K562 (cell line): Measurements from ENCODE around the gene ZDHHC8. TPM values are rescaled to one million over a fixed set of nuclear protein-coding genes. Genes with fewer than 3 reads are reported as not detected.

Experiments used
- BACH1 ChIP-seq: fragments of 200-800 bp; sonication (Bioruptor generic); IDR thresholded peaks from 2 replicates; pipeline ENCODE4 v1.6.1; 2016; ENCODE audit warnings: missing genetic modification characterization, missing compliant biosample characterization
- ESRRA ChIP-seq: fragments of 450-650 bp; IDR thresholded peaks from 2 replicates; pipeline ENCODE4 v1.6.1; 2014; ENCODE audit warnings: low read depth, mild to moderate bottlenecking, moderate library complexity, borderline replicate concordance
- FOXP1 ChIP-seq: sonication (generic); formaldehyde crosslinking; IDR thresholded peaks from 2 replicates; pipeline ENCODE4 v1.8.0; 2022; ENCODE audit warnings: mild to moderate bottlenecking, missing genetic modification reagents
- MECOM ChIP-seq: fragments of 250-450 bp; sonication (Bioruptor Pico); IDR thresholded peaks from 2 replicates; pipeline ENCODE4 v1.8.0; 2022; ENCODE audit warnings: inconsistent platforms
- NR4A1 ChIP-seq, 2 experiments: fragments of 250-450 bp in 1 of 2; fragments of 450-650 bp in 1 of 2; sonication (Bioruptor Pico) in 1 of 2; IDR thresholded peaks; 2 replicates each; pipeline versions ENCODE4 v1.4.0 to v1.6.1; 2016 to 2020; ENCODE audit warnings: mild to moderate bottlenecking in 2 of 2, missing compliant biosample characterization in 1 of 2, missing genetic modification characterization in 1 of 2, moderate library complexity in 1 of 2
- PHB2 ChIP-seq: fragments of 450-650 bp; IDR thresholded peaks from 2 replicates; pipeline ENCODE4 v1.6.1; 2017; ENCODE audit warnings: low read depth
- RBM22 ChIP-seq: fragments of 200-400 bp; formaldehyde crosslinking; IDR thresholded peaks from 2 replicates; pipeline ENCODE4 v1.6.1; 2018; ENCODE audit warnings: low read length, low read depth; ENCODE audit not compliant: poor library complexity, severe bottlenecking
- SIX5 ChIP-seq, 2 experiments: IDR thresholded peaks; 2 replicates each; pipeline ENCODE4 v1.6.1; 2011; ENCODE audit warnings: low read length in 2 of 2, borderline replicate concordance in 1 of 2, low read depth in 1 of 2, mild to moderate bottlenecking in 1 of 2, moderate library complexity in 1 of 2; ENCODE audit not compliant: insufficient read depth in 1 of 2
- ZBED1 ChIP-seq: IDR thresholded peaks from 2 replicates; pipeline ENCODE4 v1.6.1; 2014
- ZBTB8A ChIP-seq: fragments of 450-650 bp; IDR thresholded peaks from 2 replicates; pipeline ENCODE4 v1.6.1; 2018; ENCODE audit warnings: mild to moderate bottlenecking, moderate library complexity; ENCODE audit not compliant: partially characterized antibody
- ZC3H4 ChIP-seq: sonication (generic); formaldehyde crosslinking; IDR thresholded peaks from 2 replicates; pipeline ENCODE4 v1.9.0; 2021; ENCODE audit warnings: missing genetic modification reagents, borderline replicate concordance
- ZFP36 ChIP-seq: fragments of 150-350 bp; IDR thresholded peaks from 2 replicates; pipeline ENCODE4 v1.6.1; 2018; ENCODE audit warnings: low read length, low read depth; ENCODE audit not compliant: partially characterized antibody
- ZNF431 ChIP-seq: sonication (generic); formaldehyde crosslinking; IDR thresholded peaks from 2 replicates; pipeline ENCODE4 v1.8.0; 2022; ENCODE audit warnings: mild to moderate bottlenecking, missing genetic modification reagents
- ZNF79 ChIP-seq: fragments of 250-450 bp; sonication (Bioruptor Pico); IDR thresholded peaks from 2 replicates; pipeline ENCODE4 v1.4.0; 2020; ENCODE audit warnings: low read depth, mild to moderate bottlenecking, moderate library complexity
- ZNF830 ChIP-seq: fragments of 250-450 bp; sonication (Bioruptor Pico); IDR thresholded peaks from 2 replicates; pipeline ENCODE4 v1.5.0; 2021; ENCODE audit warnings: mild to moderate bottlenecking
- polyA plus RNA-seq, 8 experiments: library from polyadenylated mRNA; depleted of rRNA in 4 of 8; stranded (reverse) in 5 of 8; unstranded in 3 of 8; fragments of >200 nt; fragmentation: Nextera tagmentation in 2 of 8; fragmentation: Illumina TruSeq in 1 of 8; extraction: Ambion mirVana in 2 of 8; extraction: Trizol in 1 of 8; gene quantifications; 2 replicates each; pipeline versions ENCODE4 v1.2.1 to v1.2.3, GENCODE V29; 2011 to 2014; ENCODE audit warnings: inconsistent platforms in 1 of 8, missing spikeins in 1 of 8
- total RNA-seq, 7 experiments: library from RNA; depleted of rRNA in 6 of 7; stranded (reverse); fragments of >200 nt in 6 of 7; fragmentation: Illumina TruSeq in 2 of 7; extraction: Trizol in 2 of 7; gene quantifications; 2 replicates each; pipeline versions ENCODE4 v1.2.1 to v1.2.3, GENCODE V29; 2011 to 2021; ENCODE audit warnings: low replicate concordance in 1 of 7
- TF ChIP-seq, protein P1 (sequence below), 3 experiments: IDR thresholded peaks in 2 of 3; conservative IDR thresholded peaks in 1 of 3; 2 replicates each; pipeline ENCODE4 v1.5.1; 2011 to 2012; ENCODE audit warnings: low read length in 3 of 3, mild to moderate bottlenecking in 3 of 3, control low read depth in 2 of 3, improper control_type of control experiment in 1 of 3, inconsistent platforms in 1 of 3, low read depth in 1 of 3, mixed read lengths in 1 of 3, moderate library complexity in 1 of 3; ENCODE audit not compliant: insufficient read depth in 2 of 3
- TF ChIP-seq, protein P2 (sequence below): fragments of 250-450 bp; sonication (Bioruptor Pico); IDR thresholded peaks from 2 replicates; pipeline ENCODE4 v1.9.0; 2021; ENCODE audit warnings: mild to moderate bottlenecking
- TF ChIP-seq, protein P3 (sequence below): sonication (generic); formaldehyde crosslinking; IDR thresholded peaks from 2 replicates; pipeline ENCODE4 v1.8.1; 2023; ENCODE audit warnings: mild to moderate bottlenecking, missing genetic modification reagents
- TF ChIP-seq, protein P4 (sequence below): sonication (generic); formaldehyde crosslinking; IDR thresholded peaks from 2 replicates; pipeline ENCODE4 v1.8.1; 2022; ENCODE audit warnings: missing genetic modification reagents
- TF ChIP-seq, protein P5 (sequence below), 2 experiments: IDR thresholded peaks; 2 replicates each; pipeline ENCODE4 v1.6.1; 2012; ENCODE audit warnings: improper control_type of control experiment in 2 of 2, low read depth in 2 of 2, low read length in 2 of 2, borderline replicate concordance in 1 of 2

ZDHHC8 gene
- total and polyA plus RNA-seq, 9 of the 15 experiments (the other 6 are each of a cell fraction or from before 2014, with no cell fraction given) = 0.04 to 109 (median 16.4) TPM

DNA sequence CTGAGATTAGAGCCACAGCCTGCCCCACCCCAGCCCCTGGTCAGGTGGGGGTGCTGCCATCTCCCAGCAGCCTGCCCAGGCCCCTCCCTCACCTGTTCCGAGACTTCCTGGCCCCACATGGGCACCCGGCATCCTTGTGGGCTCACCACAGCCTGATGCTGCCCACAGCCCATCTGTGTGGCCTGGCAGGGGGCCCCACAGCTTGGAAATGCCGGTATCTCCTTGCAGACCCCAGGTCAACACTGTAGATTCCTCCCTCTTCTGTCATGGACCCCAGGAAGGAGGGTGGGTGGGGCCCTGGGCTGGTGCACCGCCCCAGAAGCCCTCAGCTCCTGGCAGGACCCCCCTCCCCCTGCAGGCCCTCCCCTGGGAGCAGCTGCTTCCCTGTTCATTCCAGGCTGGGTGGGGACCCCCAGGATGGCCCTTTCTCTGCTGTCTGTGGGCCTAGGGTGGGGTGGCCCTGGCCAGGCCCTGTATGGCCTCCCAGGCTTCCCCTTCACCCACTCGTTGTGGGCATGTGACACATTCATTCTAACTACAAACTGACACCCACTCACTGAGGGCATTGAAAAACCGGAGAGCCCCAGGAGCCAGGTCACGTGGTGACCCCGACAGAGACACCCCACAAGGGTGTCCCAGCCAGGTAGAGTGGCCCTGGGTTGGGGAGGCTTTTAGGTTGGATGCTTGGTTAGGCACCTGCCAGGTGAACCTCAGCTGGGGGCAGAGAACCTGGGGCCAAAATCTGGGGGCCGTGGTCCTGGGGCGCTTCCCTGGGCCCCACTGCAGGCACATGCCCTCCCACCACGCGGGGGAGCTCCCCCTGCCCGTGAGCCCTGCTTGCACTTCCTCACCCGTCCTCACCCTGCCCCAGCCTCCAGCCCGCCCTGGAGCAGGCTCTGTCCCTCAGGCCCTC, 63.3 kb downstream of the ZDHHC8 start (continued):
- TF ChIP-seq, protein P1, sequence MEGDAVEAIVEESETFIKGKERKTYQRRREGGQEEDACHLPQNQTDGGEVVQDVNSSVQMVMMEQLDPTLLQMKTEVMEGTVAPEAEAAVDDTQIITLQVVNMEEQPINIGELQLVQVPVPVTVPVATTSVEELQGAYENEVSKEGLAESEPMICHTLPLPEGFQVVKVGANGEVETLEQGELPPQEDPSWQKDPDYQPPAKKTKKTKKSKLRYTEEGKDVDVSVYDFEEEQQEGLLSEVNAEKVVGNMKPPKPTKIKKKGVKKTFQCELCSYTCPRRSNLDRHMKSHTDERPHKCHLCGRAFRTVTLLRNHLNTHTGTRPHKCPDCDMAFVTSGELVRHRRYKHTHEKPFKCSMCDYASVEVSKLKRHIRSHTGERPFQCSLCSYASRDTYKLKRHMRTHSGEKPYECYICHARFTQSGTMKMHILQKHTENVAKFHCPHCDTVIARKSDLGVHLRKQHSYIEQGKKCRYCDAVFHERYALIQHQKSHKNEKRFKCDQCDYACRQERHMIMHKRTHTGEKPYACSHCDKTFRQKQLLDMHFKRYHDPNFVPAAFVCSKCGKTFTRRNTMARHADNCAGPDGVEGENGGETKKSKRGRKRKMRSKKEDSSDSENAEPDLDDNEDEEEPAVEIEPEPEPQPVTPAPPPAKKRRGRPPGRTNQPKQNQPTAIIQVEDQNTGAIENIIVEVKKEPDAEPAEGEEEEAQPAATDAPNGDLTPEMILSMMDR (IDR thresholded peaks at IDR 0.05 in 2 of 3, conservative IDR thresholded peaks at IDR 0.05 in 1 of 3; ENCODE audit: insufficient read depth in 2 of 3, low read depth in 1 of 3, low read length in 3 of 3) = peak; percentile 29 to 57 (median 39); a peak in 5 of 6 replicates
- TF ChIP-seq ZNF431 (CRISPR knock-in tag) = peak; percentile 33; the same call in 1 of the 2 replicates
- TF ChIP-seq ZNF79 (CRISPR knock-in tag) = no peak
- no peak for TF ChIP-seq NR4A1 (CRISPR knock-in tag; IDR thresholded peaks at IDR 0.05)
- TF ChIP-seq NR4A1 (tag; IDR thresholded peaks at IDR 0.05) = no peak
- TF ChIP-seq, protein P2, sequence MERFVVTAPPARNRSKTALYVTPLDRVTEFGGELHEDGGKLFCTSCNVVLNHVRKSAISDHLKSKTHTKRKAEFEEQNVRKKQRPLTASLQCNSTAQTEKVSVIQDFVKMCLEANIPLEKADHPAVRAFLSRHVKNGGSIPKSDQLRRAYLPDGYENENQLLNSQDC = no peak
- TF ChIP-seq, protein P3, sequence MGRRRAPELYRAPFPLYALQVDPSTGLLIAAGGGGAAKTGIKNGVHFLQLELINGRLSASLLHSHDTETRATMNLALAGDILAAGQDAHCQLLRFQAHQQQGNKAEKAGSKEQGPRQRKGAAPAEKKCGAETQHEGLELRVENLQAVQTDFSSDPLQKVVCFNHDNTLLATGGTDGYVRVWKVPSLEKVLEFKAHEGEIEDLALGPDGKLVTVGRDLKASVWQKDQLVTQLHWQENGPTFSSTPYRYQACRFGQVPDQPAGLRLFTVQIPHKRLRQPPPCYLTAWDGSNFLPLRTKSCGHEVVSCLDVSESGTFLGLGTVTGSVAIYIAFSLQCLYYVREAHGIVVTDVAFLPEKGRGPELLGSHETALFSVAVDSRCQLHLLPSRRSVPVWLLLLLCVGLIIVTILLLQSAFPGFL (CRISPR knock-in tag) = no peak
- TF ChIP-seq BACH1 = no peak
- no peak for TF ChIP-seq ESRRA
- TF ChIP-seq ZBED1 = no peak
- no peak for TF ChIP-seq ZNF830 (CRISPR knock-in tag)
- TF ChIP-seq ZBTB8A = no peak
- TF ChIP-seq, protein P4, sequence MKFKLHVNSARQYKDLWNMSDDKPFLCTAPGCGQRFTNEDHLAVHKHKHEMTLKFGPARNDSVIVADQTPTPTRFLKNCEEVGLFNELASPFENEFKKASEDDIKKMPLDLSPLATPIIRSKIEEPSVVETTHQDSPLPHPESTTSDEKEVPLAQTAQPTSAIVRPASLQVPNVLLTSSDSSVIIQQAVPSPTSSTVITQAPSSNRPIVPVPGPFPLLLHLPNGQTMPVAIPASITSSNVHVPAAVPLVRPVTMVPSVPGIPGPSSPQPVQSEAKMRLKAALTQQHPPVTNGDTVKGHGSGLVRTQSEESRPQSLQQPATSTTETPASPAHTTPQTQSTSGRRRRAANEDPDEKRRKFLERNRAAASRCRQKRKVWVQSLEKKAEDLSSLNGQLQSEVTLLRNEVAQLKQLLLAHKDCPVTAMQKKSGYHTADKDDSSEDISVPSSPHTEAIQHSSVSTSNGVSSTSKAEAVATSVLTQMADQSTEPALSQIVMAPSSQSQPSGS = no peak
- TF ChIP-seq MECOM = no peak
- no peak for TF ChIP-seq PHB2
- no peak for TF ChIP-seq RBM22
- no peak for TF ChIP-seq SIX5 (IDR thresholded peaks at IDR 0.05; ENCODE audit: borderline replicate concordance in 1 of 2, insufficient read depth in 1 of 2, low read depth in 1 of 2, low read length in 2 of 2)
- TF ChIP-seq, protein P5, sequence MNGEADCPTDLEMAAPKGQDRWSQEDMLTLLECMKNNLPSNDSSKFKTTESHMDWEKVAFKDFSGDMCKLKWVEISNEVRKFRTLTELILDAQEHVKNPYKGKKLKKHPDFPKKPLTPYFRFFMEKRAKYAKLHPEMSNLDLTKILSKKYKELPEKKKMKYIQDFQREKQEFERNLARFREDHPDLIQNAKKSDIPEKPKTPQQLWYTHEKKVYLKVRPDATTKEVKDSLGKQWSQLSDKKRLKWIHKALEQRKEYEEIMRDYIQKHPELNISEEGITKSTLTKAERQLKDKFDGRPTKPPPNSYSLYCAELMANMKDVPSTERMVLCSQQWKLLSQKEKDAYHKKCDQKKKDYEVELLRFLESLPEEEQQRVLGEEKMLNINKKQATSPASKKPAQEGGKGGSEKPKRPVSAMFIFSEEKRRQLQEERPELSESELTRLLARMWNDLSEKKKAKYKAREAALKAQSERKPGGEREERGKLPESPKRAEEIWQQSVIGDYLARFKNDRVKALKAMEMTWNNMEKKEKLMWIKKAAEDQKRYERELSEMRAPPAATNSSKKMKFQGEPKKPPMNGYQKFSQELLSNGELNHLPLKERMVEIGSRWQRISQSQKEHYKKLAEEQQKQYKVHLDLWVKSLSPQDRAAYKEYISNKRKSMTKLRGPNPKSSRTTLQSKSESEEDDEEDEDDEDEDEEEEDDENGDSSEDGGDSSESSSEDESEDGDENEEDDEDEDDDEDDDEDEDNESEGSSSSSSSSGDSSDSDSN (IDR thresholded peaks at IDR 0.05; ENCODE audit: borderline replicate concordance in 1 of 2, low read depth in 2 of 2, low read length in 2 of 2) = no peak
- TF ChIP-seq FOXP1 = 0 out of 2 replicates have a peak, but pooled peaks have one; percentile 28
- TF ChIP-seq ZC3H4 (CRISPR knock-in tag) = no peak
- TF ChIP-seq ZFP36 = no peak
